ENCODE results near the gene GPR171.

The GPR171 gene

GRCh38 chr3:151199554-151200438 is 3.2 kb downstream of the GPR171 start:
- Histone ChIP-seq H3K9me3 (ENCODE audit: control insufficient read depth in 2 of 2, low read length in 2 of 2) (no peaks in the 10 kb centered on the region), H3K4me3 (ENCODE audit: low read length in 2 of 2) (no peak overlapping the region), H3K36me3 (ENCODE audit: control insufficient read depth in 2 of 2, insufficient read depth in 2 of 2, low read length in 2 of 2) (no peaks in the 10 kb centered on the region), H3K27me3 (ENCODE audit: control insufficient read depth in 2 of 2, insufficient read depth in 2 of 2, low read length in 2 of 2) (no peaks in the 10 kb centered on the region), H3K27ac (ENCODE audit: low read depth in 2 of 2, low read length in 2 of 2) (no peak overlapping the region), H3K9ac (ENCODE audit: low read depth in 1 of 2, low read length in 2 of 2) (no peak overlapping the region), H3K4me1 (ENCODE audit: control insufficient read depth in 2 of 2, insufficient read depth in 2 of 2, low read length in 2 of 2) (no peaks in the 10 kb centered on the region)

GRCh38 chr3:151198849-151199248 is 4.2 kb downstream of the GPR171 start:
- Histone ChIP-seq H3K27me3 (ENCODE audit: control insufficient read depth in 2 of 2, insufficient read depth in 2 of 2, low read length in 2 of 2) (no peaks in the 10 kb centered on the region), H3K9me3 (ENCODE audit: control insufficient read depth in 2 of 2, low read length in 2 of 2) (no peaks in the 10 kb centered on the region), H3K4me3 (ENCODE audit: low read length in 2 of 2) (no peak overlapping the region), H3K4me1 (ENCODE audit: control insufficient read depth in 2 of 2, insufficient read depth in 2 of 2, low read length in 2 of 2) (no peaks in the 10 kb centered on the region), H3K9ac (ENCODE audit: low read depth in 1 of 2, low read length in 2 of 2) (no peak overlapping the region), H3K36me3 (ENCODE audit: control insufficient read depth in 2 of 2, insufficient read depth in 2 of 2, low read length in 2 of 2) (no peaks in the 10 kb centered on the region), H3K27ac (ENCODE audit: low read depth in 2 of 2, low read length in 2 of 2) (no peak overlapping the region)

GRCh38 chr3:151197981-151198767 is 4.8 kb downstream of the GPR171 start:
- H3K4me3 ChIP-seq (ENCODE audit: low read length in 2 of 2) = no peak overlapping the region
- H3K36me3 ChIP-seq (ENCODE audit: control insufficient read depth in 2 of 2, insufficient read depth in 2 of 2, low read length in 2 of 2) = no peaks in the 10 kb centered on the region
- H3K27ac ChIP-seq (ENCODE audit: low read depth in 2 of 2, low read length in 2 of 2) = no peak overlapping the region
- H3K4me1 ChIP-seq (ENCODE audit: control insufficient read depth in 2 of 2, insufficient read depth in 2 of 2, low read length in 2 of 2) = no peaks in the 10 kb centered on the region
- H3K27me3 ChIP-seq (ENCODE audit: control insufficient read depth in 2 of 2, insufficient read depth in 2 of 2, low read length in 2 of 2) = no peaks in the 10 kb centered on the region
- no peak overlapping the region for H3K9ac ChIP-seq (ENCODE audit: low read depth in 1 of 2, low read length in 2 of 2)
- H3K9me3 ChIP-seq (ENCODE audit: control insufficient read depth in 2 of 2, low read length in 2 of 2) = no peaks in the 10 kb centered on the region

- no peaks in the 10 kb centered on the region for H3K9me3 ChIP-seq (ENCODE audit: control insufficient read depth in 2 of 2, low read length in 2 of 2)
- no peak overlapping the region for H3K27ac ChIP-seq (ENCODE audit: low read depth in 2 of 2, low read length in 2 of 2)
Observed at GRCh38 chr3:151197228-151197627, 5.8 kb downstream of the GPR171 start.

GRCh38 chr3:151196434-151196833 is 6.6 kb downstream of the GPR171 start:
- Histone ChIP-seq H3K27ac (ENCODE audit: low read depth in 2 of 2, low read length in 2 of 2) (no peak overlapping the region), H3K27me3 (ENCODE audit: control insufficient read depth in 2 of 2, insufficient read depth in 2 of 2, low read length in 2 of 2) (no peaks in the 10 kb centered on the region), H3K9me3 (ENCODE audit: control insufficient read depth in 2 of 2, low read length in 2 of 2) (no peaks in the 10 kb centered on the region), H3K4me3 (ENCODE audit: low read length in 2 of 2) (no peak overlapping the region), H3K9ac (ENCODE audit: low read depth in 1 of 2, low read length in 2 of 2) (no peak overlapping the region), H3K36me3 (ENCODE audit: control insufficient read depth in 2 of 2, insufficient read depth in 2 of 2, low read length in 2 of 2) (no peaks in the 10 kb centered on the region), H3K4me1 (ENCODE audit: control insufficient read depth in 2 of 2, insufficient read depth in 2 of 2, low read length in 2 of 2) (no peaks in the 10 kb centered on the region)

More at GRCh38 chr3:151197228-151197627, 5.8 kb downstream of the GPR171 start:
- H3K36me3 ChIP-seq (ENCODE audit: control insufficient read depth in 2 of 2, insufficient read depth in 2 of 2, low read length in 2 of 2) = no peaks in the 10 kb centered on the region
- H3K27me3 ChIP-seq (ENCODE audit: control insufficient read depth in 2 of 2, insufficient read depth in 2 of 2, low read length in 2 of 2) = no peaks in the 10 kb centered on the region
- no peaks in the 10 kb centered on the region for H3K4me1 ChIP-seq (ENCODE audit: control insufficient read depth in 2 of 2, insufficient read depth in 2 of 2, low read length in 2 of 2)
- H3K4me3 ChIP-seq (ENCODE audit: low read length in 2 of 2) = no peak overlapping the region
- no peak overlapping the region for H3K9ac ChIP-seq (ENCODE audit: low read depth in 1 of 2, low read length in 2 of 2)

GRCh38 chr3:151195826-151196225 is 7.2 kb downstream of the GPR171 start:
- Histone ChIP-seq H3K4me3 (ENCODE audit: low read length in 2 of 2) (no peak overlapping the region), H3K27me3 (ENCODE audit: control insufficient read depth in 2 of 2, insufficient read depth in 2 of 2, low read length in 2 of 2) (no peaks in the 10 kb centered on the region), H3K9me3 (ENCODE audit: control insufficient read depth in 2 of 2, low read length in 2 of 2) (no peaks in the 10 kb centered on the region), H3K27ac (ENCODE audit: low read depth in 2 of 2, low read length in 2 of 2) (no peak overlapping the region), H3K9ac (ENCODE audit: low read depth in 1 of 2, low read length in 2 of 2) (no peak overlapping the region), H3K4me1 (ENCODE audit: control insufficient read depth in 2 of 2, insufficient read depth in 2 of 2, low read length in 2 of 2) (no peaks in the 10 kb centered on the region), H3K36me3 (ENCODE audit: control insufficient read depth in 2 of 2, insufficient read depth in 2 of 2, low read length in 2 of 2) (no peaks in the 10 kb centered on the region)

- no peaks in the 10 kb centered on the region for H3K4me1 ChIP-seq (ENCODE audit: control insufficient read depth in 2 of 2, insufficient read depth in 2 of 2, low read length in 2 of 2)
- no peak overlapping the region for H3K4me3 ChIP-seq (ENCODE audit: low read length in 2 of 2)
- H3K9me3 ChIP-seq (ENCODE audit: control insufficient read depth in 2 of 2, low read length in 2 of 2) = no peaks in the 10 kb centered on the region
- no peak overlapping the region for H3K9ac ChIP-seq (ENCODE audit: low read depth in 1 of 2, low read length in 2 of 2)
- no peak overlapping the region for H3K27ac ChIP-seq (ENCODE audit: low read depth in 2 of 2, low read length in 2 of 2)
- H3K36me3 ChIP-seq (ENCODE audit: control insufficient read depth in 2 of 2, insufficient read depth in 2 of 2, low read length in 2 of 2) = no peaks in the 10 kb centered on the region
- no peaks in the 10 kb centered on the region for H3K27me3 ChIP-seq (ENCODE audit: control insufficient read depth in 2 of 2, insufficient read depth in 2 of 2, low read length in 2 of 2)
Observed at GRCh38 chr3:151192545-151192944, 10.5 kb downstream of the GPR171 start.

GRCh38 chr3:151191095-151191494 is 11.9 kb downstream of the GPR171 start:
- no peaks in the 10 kb centered on the region for H3K27me3 ChIP-seq (ENCODE audit: control insufficient read depth in 2 of 2, insufficient read depth in 2 of 2, low read length in 2 of 2)
- no peak overlapping the region for H3K9ac ChIP-seq (ENCODE audit: low read depth in 1 of 2, low read length in 2 of 2)
- no peaks in the 10 kb centered on the region for H3K4me1 ChIP-seq (ENCODE audit: control insufficient read depth in 2 of 2, insufficient read depth in 2 of 2, low read length in 2 of 2)
- no peak overlapping the region for H3K4me3 ChIP-seq (ENCODE audit: low read length in 2 of 2)
- H3K9me3 ChIP-seq (ENCODE audit: control insufficient read depth in 2 of 2, low read length in 2 of 2) = no peaks in the 10 kb centered on the region
- no peaks in the 10 kb centered on the region for H3K36me3 ChIP-seq (ENCODE audit: control insufficient read depth in 2 of 2, insufficient read depth in 2 of 2, low read length in 2 of 2)
- no peak overlapping the region for H3K27ac ChIP-seq (ENCODE audit: low read depth in 2 of 2, low read length in 2 of 2)

- H3K27me3 ChIP-seq (ENCODE audit: control insufficient read depth in 2 of 2, insufficient read depth in 2 of 2, low read length in 2 of 2) = no peaks in the 10 kb centered on the region
- H3K4me1 ChIP-seq (ENCODE audit: control insufficient read depth in 2 of 2, insufficient read depth in 2 of 2, low read length in 2 of 2) = peaks cover 1 to 2% of the 10 kb centered on the region in 2 donors
- no peaks in the 10 kb centered on the region for H3K36me3 ChIP-seq (ENCODE audit: control insufficient read depth in 2 of 2, insufficient read depth in 2 of 2, low read length in 2 of 2)
- no peak overlapping the region for H3K9ac ChIP-seq (ENCODE audit: low read depth in 1 of 2, low read length in 2 of 2)
- H3K9me3 ChIP-seq (ENCODE audit: control insufficient read depth in 2 of 2, low read length in 2 of 2) = no peaks in the 10 kb centered on the region
- no peak overlapping the region for H3K4me3 ChIP-seq (ENCODE audit: low read length in 2 of 2)
- no peak overlapping the region for H3K27ac ChIP-seq (ENCODE audit: low read depth in 2 of 2, low read length in 2 of 2)
Observed at GRCh38 chr3:151183265-151183671, 19.7 kb downstream of the GPR171 start.

- Histone ChIP-seq H3K27me3 (ENCODE audit: control insufficient read depth in 2 of 2, insufficient read depth in 2 of 2, low read length in 2 of 2) (no peaks in the 10 kb centered on the region), H3K36me3 (ENCODE audit: control insufficient read depth in 2 of 2, insufficient read depth in 2 of 2, low read length in 2 of 2) (no peaks in the 10 kb centered on the region), H3K9me3 (ENCODE audit: control insufficient read depth in 2 of 2, low read length in 2 of 2) (no peaks in the 10 kb centered on the region), H3K9ac (ENCODE audit: low read depth in 1 of 2, low read length in 2 of 2) (no peak overlapping the region), H3K4me1 (ENCODE audit: control insufficient read depth in 2 of 2, insufficient read depth in 2 of 2, low read length in 2 of 2) (peaks cover 2% of the 10 kb centered on the region in 2 donors), H3K4me3 (ENCODE audit: low read length in 2 of 2) (no peak overlapping the region), H3K27ac (ENCODE audit: low read depth in 2 of 2, low read length in 2 of 2) (no peak overlapping the region)
Observed at GRCh38 chr3:151182349-151183079, 20.5 kb downstream of the GPR171 start.

Measured in mucosa of rectum (tissue), 2 donors.